ENCODE results near the gene SERPINB6. TPM values are rescaled to one million over a fixed set of nuclear protein-coding genes. Genes with fewer than 3 reads are reported as not detected.
"Not testable (repeated sequence)": the region's sequence is repeated elsewhere in the genome, so short reads cannot be mapped to it uniquely, and the experiment has no call there.

SERPINB6 gene
- total and polyA plus RNA-seq, 10 donors = 111 to 256 (median 191) TPM

DNA sequence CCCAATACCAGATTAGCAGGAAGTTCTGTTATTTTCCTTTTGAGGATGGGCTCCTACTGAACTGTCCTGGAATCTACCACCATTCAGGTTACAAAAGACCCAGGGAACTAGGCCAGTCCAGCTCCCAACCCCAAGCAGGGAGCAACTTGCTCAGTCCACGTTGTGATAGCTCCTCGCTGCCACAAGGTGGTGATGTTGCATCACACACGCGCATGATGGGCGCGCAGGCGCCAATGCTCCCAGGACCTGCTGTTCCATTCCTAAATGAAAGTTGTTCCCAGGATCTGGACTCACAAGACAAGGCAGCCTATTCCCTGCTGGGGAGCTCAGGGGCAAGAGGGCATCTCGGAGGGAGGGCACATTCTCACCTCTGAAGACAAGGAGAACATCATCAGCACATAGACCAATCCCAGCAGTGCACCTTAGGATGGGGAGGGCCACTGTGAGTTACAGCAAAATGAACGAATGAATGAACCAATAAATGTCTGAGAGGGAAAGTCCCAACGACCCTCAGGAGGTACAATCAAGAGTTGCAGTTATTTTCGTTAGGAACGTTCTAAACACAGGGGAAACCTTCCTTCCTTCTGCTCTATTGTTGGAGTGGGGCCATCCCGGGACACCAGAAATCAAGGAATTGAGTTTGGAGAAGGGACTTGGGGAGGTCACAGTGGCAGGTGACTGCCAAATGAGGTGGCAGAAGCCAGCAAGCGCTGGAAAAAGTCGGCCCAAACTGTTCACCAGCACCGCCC is 27.1 kb upstream of the SERPINB6 start:
- H3K36me3 ChIP-seq; H3K9me3 ChIP-seq; H3K27me3 ChIP-seq (replicated peaks in 1 of 7); DNase-seq: not testable (repeated sequence)
- intact Hi-C loops (cut with DNase I; ENCODE audit: low total_unique reads) = loop anchor here (2.0 kb wide), 1 partner anchor 56 kb away; no protein-coding TSS in a partner anchor
- WGBS, 5 donors = 2 to 4% (median 3%) methylated on average over 9 to 14 of the region's 16 CpGs
- Histone ChIP-seq H3K4me1 (peaks cover 17 to 48% (median 36%) of the 10 kb centered on the region in 6 donors), H3K4me3 (peak overlapping the region in 7 of 8 donors; percentile 57 to 94 (median 71)), H3K27ac (peak overlapping the region in 7 of 8 donors; percentile 72 to 96 (median 90))
- TF ChIP-seq, protein P1, sequence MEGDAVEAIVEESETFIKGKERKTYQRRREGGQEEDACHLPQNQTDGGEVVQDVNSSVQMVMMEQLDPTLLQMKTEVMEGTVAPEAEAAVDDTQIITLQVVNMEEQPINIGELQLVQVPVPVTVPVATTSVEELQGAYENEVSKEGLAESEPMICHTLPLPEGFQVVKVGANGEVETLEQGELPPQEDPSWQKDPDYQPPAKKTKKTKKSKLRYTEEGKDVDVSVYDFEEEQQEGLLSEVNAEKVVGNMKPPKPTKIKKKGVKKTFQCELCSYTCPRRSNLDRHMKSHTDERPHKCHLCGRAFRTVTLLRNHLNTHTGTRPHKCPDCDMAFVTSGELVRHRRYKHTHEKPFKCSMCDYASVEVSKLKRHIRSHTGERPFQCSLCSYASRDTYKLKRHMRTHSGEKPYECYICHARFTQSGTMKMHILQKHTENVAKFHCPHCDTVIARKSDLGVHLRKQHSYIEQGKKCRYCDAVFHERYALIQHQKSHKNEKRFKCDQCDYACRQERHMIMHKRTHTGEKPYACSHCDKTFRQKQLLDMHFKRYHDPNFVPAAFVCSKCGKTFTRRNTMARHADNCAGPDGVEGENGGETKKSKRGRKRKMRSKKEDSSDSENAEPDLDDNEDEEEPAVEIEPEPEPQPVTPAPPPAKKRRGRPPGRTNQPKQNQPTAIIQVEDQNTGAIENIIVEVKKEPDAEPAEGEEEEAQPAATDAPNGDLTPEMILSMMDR (IDR thresholded peaks at IDR 0.05 in 8 of 11, conservative IDR thresholded peaks at IDR 0.05 in 3 of 11) = peak; percentile 46 to 89 (median 76)

DNA sequence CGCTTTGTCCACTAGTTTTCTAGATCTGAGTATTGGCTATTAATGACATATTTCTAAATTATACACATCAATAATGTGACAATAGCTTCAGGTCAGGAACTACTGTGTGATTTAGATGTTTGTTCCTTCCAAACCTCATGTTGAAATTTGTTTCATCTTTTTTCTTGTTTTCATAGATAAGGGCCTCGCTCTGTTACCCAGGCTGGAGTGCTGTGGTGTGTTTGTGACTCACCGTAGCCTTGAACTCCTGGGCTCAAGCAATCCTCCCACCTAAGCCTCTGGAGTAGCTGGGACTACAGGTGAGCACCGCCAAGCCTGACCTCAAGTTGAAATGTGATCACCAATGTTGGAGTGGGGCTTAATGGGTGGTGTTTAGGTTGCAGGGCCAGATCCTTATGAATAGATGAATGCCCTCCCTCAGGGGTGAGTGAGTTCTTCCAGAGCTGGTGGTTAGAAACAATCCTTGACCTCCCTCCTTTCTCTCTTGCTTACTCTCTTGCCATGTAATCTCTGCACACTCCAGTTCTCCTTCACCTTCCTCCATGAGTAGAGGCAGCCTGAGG is 22.5 kb upstream of the SERPINB6 start:
- intact Hi-C loops (cut with DNase I; ENCODE audit: low total_unique reads) = no loop called here
- Histone ChIP-seq H3K36me3 (no peaks in the 10 kb centered on the region), H3K4me1 (peaks cover 4 to 27% (median 13%) of the 10 kb centered on the region in 6 donors), H3K27me3 (replicated peaks in 1 of 7) (no peaks in the 10 kb centered on the region), H3K9me3 (no peaks in the 10 kb centered on the region), H3K4me3 (no peak overlapping the region), H3K27ac (no peak overlapping the region)
- no peak for DNase-seq
- WGBS, 5 donors = 94 to 97% (median 95%) methylated on average over 4 of the region's 4 CpGs
- TF ChIP-seq, protein P1 (IDR thresholded peaks at IDR 0.05 in 8 of 11, conservative IDR thresholded peaks at IDR 0.05 in 3 of 11) = no peak
- TF ChIP-seq POLR2AphosphoS5 (IDR thresholded peaks at IDR 0.05) = no peak
- no peak for TF ChIP-seq POLR2A (IDR thresholded peaks at IDR 0.05)

DNA sequence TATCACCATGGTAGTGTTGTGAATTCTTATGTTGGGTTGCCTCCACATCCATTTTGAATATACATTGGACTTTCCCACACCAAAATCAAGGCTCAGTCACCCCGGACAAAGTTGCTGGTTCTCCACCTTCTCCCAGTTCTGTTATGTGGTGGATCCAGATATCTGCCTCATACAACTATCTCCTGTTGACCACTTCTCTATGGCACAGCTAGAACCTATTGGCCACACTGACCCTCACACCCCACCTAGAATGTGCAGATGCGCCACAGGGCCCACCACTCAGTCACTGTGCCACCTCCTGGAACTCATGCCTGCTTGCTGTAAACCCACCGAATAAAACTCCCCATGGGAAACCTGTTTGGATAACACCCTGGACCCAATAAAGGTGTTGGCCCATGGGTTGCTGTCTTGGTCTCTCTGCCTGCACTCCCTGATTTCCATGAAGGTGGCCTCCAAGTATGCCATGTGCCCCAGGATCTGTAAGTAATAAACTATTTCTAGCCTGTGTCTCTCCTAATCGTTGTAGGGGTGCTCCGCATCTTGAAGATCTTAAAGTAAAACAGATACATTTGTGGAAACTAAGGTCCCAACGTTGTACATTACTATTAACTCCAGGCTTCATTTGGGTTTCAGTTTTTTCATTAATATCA is 21.1 kb upstream of the SERPINB6 start:
- intact Hi-C loops (cut with DNase I; ENCODE audit: low total_unique reads) = no loop called here
- peaks cover 7 to 31% (median 19%) of the 10 kb centered on the region in 6 donors for H3K4me1 ChIP-seq
- H3K9me3 ChIP-seq = no peaks in the 10 kb centered on the region
- TF ChIP-seq, protein P1 (IDR thresholded peaks at IDR 0.05 in 8 of 11, conservative IDR thresholded peaks at IDR 0.05 in 3 of 11) = no peak
- no peak for TF ChIP-seq POLR2AphosphoS5 (IDR thresholded peaks at IDR 0.05)
- no peak for TF ChIP-seq POLR2A (IDR thresholded peaks at IDR 0.05)
- DNase-seq = no peak
- no peaks in the 10 kb centered on the region for H3K36me3 ChIP-seq
- H3K27me3 ChIP-seq (replicated peaks in 1 of 7) = no peaks in the 10 kb centered on the region
- 86 to 97% (median 94%) methylated on average over 6 of the region's 6 CpGs for WGBS, 5 donors
- peak overlapping the region in 1 of 8 donors; percentile 9 for H3K27ac ChIP-seq
- H3K4me3 ChIP-seq = no peak overlapping the region
